ENCODE measurements around the gene MEGF11.

- TF ChIP-seq CTCF (IDR thresholded peaks at IDR 0.05) (no peak), MAX (IDR thresholded peaks at IDR 0.05; ENCODE audit: low read depth) (no peak), EZH2phosphoT487 (IDR thresholded peaks at IDR 0.05; ENCODE audit: borderline replicate concordance, low read depth) (no peak), RFX5 (IDR thresholded peaks at IDR 0.05; ENCODE audit: low read length) (no peak), TEAD4 (IDR thresholded peaks at IDR 0.05; ENCODE audit: borderline replicate concordance, insufficient read depth) (no peak), FOXJ3 (CRISPR knock-in tag; IDR thresholded peaks at IDR 0.05) (no peak), POLR2AphosphoS5 (IDR thresholded peaks at IDR 0.05; ENCODE audit: low read depth, low read length) (no peak), USF2 (IDR thresholded peaks at IDR 0.05; ENCODE audit: borderline replicate concordance, low read depth, low read length) (no peak), RAD21 (IDR thresholded peaks at IDR 0.05; ENCODE audit: low read length) (peak; percentile 43)
These were observed 206.8 kb downstream of the MEGF11 start for GRCh38 chr15:66046751-66047150.
